ENCODE results near the gene CAGE1. TPM values are rescaled to one million over a fixed set of nuclear protein-coding genes. Genes with fewer than 3 reads are reported as not detected.
A peak's percentile ranks its signal among the peaks of the same experiment; 100 is the strongest.

Gene CAGE1
- total and polyA plus RNA-seq, 10 of the 15 experiments (the other 5 are each of a cell fraction or from before 2014, with no cell fraction given): 0.03 to 0.42 (median 0.08) TPM; not detected in 3

DNA sequence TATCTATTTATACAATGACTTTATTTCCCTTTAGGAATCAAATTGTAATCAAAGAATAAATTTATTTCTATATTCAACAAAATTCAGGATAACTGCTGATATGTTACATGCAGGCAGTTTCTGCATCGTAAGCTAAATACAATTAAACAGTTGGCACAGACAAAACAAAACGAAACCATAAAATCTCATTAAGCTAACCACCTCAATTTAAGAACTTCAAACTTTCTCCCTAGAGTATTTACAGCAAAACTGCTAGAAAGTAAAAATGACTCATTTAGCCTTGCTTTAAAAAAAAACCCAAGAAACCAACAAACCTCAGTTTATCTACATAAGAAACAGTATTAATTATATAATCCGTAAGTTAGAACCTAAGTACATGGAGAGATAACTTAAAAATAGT, 93.6 kb downstream of the CAGE1 start (continued):
- no peak for TF ChIP-seq IRF3 (IDR thresholded peaks at IDR 0.05)
- peak; percentile 40; the same call in 1 of the 2 replicates for TF ChIP-seq NBN (IDR thresholded peaks at IDR 0.05)
- TF ChIP-seq, protein P1, sequence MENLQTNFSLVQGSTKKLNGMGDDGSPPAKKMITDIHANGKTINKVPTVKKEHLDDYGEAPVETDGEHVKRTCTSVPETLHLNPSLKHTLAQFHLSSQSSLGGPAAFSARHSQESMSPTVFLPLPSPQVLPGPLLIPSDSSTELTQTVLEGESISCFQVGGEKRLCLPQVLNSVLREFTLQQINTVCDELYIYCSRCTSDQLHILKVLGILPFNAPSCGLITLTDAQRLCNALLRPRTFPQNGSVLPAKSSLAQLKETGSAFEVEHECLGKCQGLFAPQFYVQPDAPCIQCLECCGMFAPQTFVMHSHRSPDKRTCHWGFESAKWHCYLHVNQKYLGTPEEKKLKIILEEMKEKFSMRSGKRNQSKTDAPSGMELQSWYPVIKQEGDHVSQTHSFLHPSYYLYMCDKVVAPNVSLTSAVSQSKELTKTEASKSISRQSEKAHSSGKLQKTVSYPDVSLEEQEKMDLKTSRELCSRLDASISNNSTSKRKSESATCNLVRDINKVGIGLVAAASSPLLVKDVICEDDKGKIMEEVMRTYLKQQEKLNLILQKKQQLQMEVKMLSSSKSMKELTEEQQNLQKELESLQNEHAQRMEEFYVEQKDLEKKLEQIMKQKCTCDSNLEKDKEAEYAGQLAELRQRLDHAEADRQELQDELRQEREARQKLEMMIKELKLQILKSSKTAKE (IDR thresholded peaks at IDR 0.05; ENCODE audit: low read depth, poor library complexity, severe bottlenecking): no peak
- TF ChIP-seq NR2C1 (IDR thresholded peaks at IDR 0.05): no peak
- peak; percentile 12; the same call in 1 of the 2 replicates for TF ChIP-seq BCL11A (IDR thresholded peaks at IDR 0.05; ENCODE audit: low read depth, low read length)
- no peak for TF ChIP-seq TAF1 (IDR thresholded peaks at IDR 0.05; ENCODE audit: borderline replicate concordance, low read depth, low read length)
- TF ChIP-seq BMI1 (IDR thresholded peaks at IDR 0.05; ENCODE audit: borderline replicate concordance): 0 out of 2 replicates have a peak, but pooled peaks have one; percentile 42
- TF ChIP-seq, protein P2, sequence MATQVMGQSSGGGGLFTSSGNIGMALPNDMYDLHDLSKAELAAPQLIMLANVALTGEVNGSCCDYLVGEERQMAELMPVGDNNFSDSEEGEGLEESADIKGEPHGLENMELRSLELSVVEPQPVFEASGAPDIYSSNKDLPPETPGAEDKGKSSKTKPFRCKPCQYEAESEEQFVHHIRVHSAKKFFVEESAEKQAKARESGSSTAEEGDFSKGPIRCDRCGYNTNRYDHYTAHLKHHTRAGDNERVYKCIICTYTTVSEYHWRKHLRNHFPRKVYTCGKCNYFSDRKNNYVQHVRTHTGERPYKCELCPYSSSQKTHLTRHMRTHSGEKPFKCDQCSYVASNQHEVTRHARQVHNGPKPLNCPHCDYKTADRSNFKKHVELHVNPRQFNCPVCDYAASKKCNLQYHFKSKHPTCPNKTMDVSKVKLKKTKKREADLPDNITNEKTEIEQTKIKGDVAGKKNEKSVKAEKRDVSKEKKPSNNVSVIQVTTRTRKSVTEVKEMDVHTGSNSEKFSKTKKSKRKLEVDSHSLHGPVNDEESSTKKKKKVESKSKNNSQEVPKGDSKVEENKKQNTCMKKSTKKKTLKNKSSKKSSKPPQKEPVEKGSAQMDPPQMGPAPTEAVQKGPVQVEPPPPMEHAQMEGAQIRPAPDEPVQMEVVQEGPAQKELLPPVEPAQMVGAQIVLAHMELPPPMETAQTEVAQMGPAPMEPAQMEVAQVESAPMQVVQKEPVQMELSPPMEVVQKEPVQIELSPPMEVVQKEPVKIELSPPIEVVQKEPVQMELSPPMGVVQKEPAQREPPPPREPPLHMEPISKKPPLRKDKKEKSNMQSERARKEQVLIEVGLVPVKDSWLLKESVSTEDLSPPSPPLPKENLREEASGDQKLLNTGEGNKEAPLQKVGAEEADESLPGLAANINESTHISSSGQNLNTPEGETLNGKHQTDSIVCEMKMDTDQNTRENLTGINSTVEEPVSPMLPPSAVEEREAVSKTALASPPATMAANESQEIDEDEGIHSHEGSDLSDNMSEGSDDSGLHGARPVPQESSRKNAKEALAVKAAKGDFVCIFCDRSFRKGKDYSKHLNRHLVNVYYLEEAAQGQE (IDR thresholded peaks at IDR 0.05; ENCODE audit: low read depth, low read length): no peak
- TF ChIP-seq ZNF384 (IDR thresholded peaks at IDR 0.05; ENCODE audit: borderline replicate concordance, low read depth, low read length): peak; percentile 53; the same call in 1 of the 2 replicates
- no peak for TF ChIP-seq NFYA (IDR thresholded peaks at IDR 0.05; ENCODE audit: borderline replicate concordance, low read depth, low read length)
- peak; percentile 87 for TF ChIP-seq MEF2B (IDR thresholded peaks at IDR 0.05; ENCODE audit: partially characterized antibody, poor library complexity, severe bottlenecking)
- TF ChIP-seq, protein P3, sequence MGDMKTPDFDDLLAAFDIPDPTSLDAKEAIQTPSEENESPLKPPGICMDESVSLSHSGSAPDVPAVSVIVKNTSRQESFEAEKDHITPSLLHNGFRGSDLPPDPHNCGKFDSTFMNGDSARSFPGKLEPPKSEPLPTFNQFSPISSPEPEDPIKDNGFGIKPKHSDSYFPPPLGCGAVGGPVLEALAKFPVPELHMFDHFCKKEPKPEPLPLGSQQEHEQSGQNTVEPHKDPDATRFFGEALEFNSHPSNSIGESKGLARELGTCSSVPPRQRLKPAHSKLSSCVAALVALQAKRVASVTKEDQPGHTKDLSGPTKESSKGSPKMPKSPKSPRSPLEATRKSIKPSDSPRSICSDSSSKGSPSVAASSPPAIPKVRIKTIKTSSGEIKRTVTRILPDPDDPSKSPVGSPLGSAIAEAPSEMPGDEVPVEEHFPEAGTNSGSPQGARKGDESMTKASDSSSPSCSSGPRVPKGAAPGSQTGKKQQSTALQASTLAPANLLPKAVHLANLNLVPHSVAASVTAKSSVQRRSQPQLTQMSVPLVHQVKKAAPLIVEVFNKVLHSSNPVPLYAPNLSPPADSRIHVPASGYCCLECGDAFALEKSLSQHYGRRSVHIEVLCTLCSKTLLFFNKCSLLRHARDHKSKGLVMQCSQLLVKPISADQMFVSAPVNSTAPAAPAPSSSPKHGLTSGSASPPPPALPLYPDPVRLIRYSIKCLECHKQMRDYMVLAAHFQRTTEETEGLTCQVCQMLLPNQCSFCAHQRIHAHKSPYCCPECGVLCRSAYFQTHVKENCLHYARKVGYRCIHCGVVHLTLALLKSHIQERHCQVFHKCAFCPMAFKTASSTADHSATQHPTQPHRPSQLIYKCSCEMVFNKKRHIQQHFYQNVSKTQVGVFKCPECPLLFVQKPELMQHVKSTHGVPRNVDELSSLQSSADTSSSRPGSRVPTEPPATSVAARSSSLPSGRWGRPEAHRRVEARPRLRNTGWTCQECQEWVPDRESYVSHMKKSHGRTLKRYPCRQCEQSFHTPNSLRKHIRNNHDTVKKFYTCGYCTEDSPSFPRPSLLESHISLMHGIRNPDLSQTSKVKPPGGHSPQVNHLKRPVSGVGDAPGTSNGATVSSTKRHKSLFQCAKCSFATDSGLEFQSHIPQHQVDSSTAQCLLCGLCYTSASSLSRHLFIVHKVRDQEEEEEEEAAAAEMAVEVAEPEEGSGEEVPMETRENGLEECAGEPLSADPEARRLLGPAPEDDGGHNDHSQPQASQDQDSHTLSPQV (IDR thresholded peaks at IDR 0.05): no peak

Data from GM12878 (cell line).